ENCODE data around the gene EXTL1. TPM values are rescaled to one million over a fixed set of nuclear protein-coding genes. Genes with fewer than 3 reads are reported as not detected.
A peak's percentile ranks its signal among the peaks of the same experiment; 100 is the strongest.

EXTL1 gene
- total and polyA plus RNA-seq, 10 of the 15 experiments (the other 5 are each of a cell fraction or from before 2014, with no cell fraction given), result not detected

DNA sequence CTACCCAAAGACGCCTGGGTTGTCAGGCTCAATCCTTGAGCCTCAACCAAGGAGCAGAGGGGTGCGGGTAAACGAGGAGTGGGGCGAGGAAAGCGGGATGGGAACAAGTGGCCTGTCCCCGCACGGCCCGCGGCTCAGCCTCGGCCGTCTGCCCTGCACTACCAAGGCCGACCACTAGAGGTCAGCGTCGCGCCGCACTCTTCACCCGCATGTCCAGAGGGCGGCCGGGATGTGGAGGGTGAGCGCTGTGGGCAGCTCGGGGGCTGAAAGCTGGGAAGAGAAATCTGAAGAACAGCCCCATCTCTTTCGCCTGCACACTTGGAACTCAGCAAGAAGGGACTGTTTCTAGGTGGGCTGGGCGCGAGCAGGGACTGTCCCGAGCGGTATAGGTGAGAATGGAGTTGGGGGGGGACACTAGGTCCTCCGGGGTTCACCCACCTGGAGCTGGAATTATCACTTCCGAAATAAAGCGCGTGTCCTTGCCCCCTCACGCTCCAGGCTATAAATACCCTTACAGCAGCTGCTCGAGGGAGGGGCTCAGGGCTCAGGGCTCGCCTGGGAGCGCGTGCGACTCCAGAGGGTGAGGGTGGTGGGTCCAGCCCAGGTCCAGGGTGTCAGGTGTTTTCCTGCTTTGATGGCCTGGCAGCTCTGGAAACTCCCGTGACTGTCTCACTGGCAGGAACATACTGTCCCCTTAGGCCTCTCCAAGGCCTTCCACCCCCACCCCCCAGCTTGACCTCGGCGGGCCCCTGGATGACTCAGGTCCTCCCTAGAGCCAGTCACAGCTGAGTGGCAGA is 14.6 kb downstream of the EXTL1 start (continued):
- no peak for TF ChIP-seq ATF2 (IDR thresholded peaks at IDR 0.05; ENCODE audit: low read length)
- TF ChIP-seq HCFC1 (IDR thresholded peaks at IDR 0.05; ENCODE audit: low read length), result no peak
- TF ChIP-seq ATF3 (IDR thresholded peaks at IDR 0.05; ENCODE audit: borderline replicate concordance, extremely low read depth, low read depth, low read length), result no peak
- TF ChIP-seq SP1 (IDR thresholded peaks at IDR 0.05; ENCODE audit: low read depth, low read length), result no peak
- no peak for TF ChIP-seq ZBTB40 (IDR thresholded peaks at IDR 0.05; ENCODE audit: borderline replicate concordance)
- 0 out of 4 replicates have a peak, but pooled peaks of 1 of the 2 experiments have one; percentile 40 for TF ChIP-seq BHLHE40 (IDR thresholded peaks at IDR 0.05; ENCODE audit: borderline replicate concordance in 1 of 2, low read depth in 2 of 2, low read length in 1 of 2)
- TF ChIP-seq PRDM15 (CRISPR knock-in tag; IDR thresholded peaks at IDR 0.05), result no peak
- no peak for TF ChIP-seq MTA2 (IDR thresholded peaks at IDR 0.05; ENCODE audit: low read depth)
- TF ChIP-seq SUPT20H (IDR thresholded peaks at IDR 0.05; ENCODE audit: borderline replicate concordance, control insufficient read depth, low read depth, low read length), result no peak
- no peak for TF ChIP-seq TARDBP (IDR thresholded peaks at IDR 0.05; ENCODE audit: borderline replicate concordance)
- TF ChIP-seq DPF2 (IDR thresholded peaks at IDR 0.05), result no peak
- no peak for TF ChIP-seq CBX5 (IDR thresholded peaks at IDR 0.05; ENCODE audit: low read depth)
- peak; percentile 46; the same call in 1 of the 2 replicates for TF ChIP-seq SMC3 (IDR thresholded peaks at IDR 0.05; ENCODE audit: borderline replicate concordance, low read length)
- no peak for TF ChIP-seq BCL11A (IDR thresholded peaks at IDR 0.05; ENCODE audit: low read depth, low read length)
- no peak for TF ChIP-seq KLF5 (IDR thresholded peaks at IDR 0.05; ENCODE audit: partially characterized antibody)
- no peak for TF ChIP-seq ZNF217 (IDR thresholded peaks at IDR 0.05)
- TF ChIP-seq NRF1 (conservative IDR thresholded peaks at IDR 0.05; ENCODE audit: low read depth, low read length), result no peak
- no peak for TF ChIP-seq YBX1 (IDR thresholded peaks at IDR 0.05)
- no peak for TF ChIP-seq POLR2A (IDR thresholded peaks at IDR 0.05; ENCODE audit: low read depth, low read length)
- TF ChIP-seq POU2F2 (IDR thresholded peaks at IDR 0.05; ENCODE audit: borderline replicate concordance, low read depth, low read length), result no peak

Measured in GM12878 (cell line).